ENCODE results near the gene HIVEP3.

HIVEP3 gene

DNA sequence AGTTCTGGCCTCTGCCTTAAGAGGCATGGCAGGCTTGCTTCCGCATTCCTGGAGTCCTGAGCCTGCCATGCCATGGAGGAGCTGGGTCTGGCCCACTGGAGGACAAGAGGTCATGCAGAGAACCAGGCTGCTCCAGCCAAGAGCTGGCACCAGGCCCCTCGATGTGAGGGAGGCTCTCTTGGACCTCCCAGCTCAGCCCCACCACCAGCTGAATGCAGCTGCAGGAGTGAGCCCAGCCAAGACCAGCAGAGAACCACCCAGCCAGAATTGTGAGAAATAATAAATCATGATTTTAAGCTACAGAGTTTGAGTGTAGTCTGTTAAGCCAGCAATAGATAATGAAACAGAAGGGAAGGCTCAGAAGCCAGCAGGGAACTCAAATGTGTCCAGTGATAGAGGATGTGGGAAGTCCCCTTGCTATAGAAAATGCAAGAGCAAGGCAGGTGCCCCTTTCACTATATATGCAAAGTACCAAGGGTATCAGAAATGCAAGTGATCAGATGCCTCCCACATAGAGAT is 118.4 kb downstream of the HIVEP3 start:
- Histone ChIP-seq H3K4me1 (peaks cover 0 to 17% (median 6%) of the 10 kb centered on the region in 4 donors), H3K4me3 (no peak overlapping the region), H3K36me3 (no peaks in the 10 kb centered on the region), H3K27ac (no peak overlapping the region), H3K27me3 (no peaks in the 10 kb centered on the region), H3K9me3 (no peaks in the 10 kb centered on the region)
- intact Hi-C loops (cut with DNase I; ENCODE audit: low total_unique reads), result no loop called here
- no peak for DNase-seq
- TF ChIP-seq, protein P1, sequence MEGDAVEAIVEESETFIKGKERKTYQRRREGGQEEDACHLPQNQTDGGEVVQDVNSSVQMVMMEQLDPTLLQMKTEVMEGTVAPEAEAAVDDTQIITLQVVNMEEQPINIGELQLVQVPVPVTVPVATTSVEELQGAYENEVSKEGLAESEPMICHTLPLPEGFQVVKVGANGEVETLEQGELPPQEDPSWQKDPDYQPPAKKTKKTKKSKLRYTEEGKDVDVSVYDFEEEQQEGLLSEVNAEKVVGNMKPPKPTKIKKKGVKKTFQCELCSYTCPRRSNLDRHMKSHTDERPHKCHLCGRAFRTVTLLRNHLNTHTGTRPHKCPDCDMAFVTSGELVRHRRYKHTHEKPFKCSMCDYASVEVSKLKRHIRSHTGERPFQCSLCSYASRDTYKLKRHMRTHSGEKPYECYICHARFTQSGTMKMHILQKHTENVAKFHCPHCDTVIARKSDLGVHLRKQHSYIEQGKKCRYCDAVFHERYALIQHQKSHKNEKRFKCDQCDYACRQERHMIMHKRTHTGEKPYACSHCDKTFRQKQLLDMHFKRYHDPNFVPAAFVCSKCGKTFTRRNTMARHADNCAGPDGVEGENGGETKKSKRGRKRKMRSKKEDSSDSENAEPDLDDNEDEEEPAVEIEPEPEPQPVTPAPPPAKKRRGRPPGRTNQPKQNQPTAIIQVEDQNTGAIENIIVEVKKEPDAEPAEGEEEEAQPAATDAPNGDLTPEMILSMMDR (IDR thresholded peaks at IDR 0.05), result no peak

DNA sequence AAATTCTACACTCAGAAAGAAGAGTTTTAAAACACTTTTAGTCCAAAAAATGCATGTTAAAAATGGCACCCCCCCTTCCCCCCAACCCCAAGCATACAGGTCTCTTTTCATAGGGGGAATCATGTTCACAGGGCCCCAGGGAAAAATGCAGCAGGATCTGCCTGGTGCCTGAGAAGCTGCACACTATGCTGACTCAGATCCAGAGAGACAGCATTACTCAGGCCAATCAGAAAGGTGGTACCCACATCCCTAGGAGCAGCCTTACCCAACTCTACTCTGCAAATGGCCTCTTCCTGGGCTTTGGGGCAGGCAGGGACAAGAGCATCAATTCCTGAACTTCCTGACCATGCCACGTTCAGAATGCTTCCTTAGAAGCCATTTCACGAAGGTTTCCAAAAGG is 119.0 kb downstream of the HIVEP3 start:
- no peak overlapping the region for H3K27ac ChIP-seq
- intact Hi-C loops (cut with DNase I; ENCODE audit: low total_unique reads), result no loop called here
- DNase-seq, result no peak
- TF ChIP-seq, protein P1 (IDR thresholded peaks at IDR 0.05), result no peak
- H3K4me3 ChIP-seq, result no peak overlapping the region
- no peaks in the 10 kb centered on the region for H3K27me3 ChIP-seq
- H3K4me1 ChIP-seq, result peaks cover 0 to 17% (median 6%) of the 10 kb centered on the region in 4 donors
- no peaks in the 10 kb centered on the region for H3K36me3 ChIP-seq
- H3K9me3 ChIP-seq, result no peaks in the 10 kb centered on the region

GRCh38 chr1:41799205-41799604 is 119.5 kb downstream of the HIVEP3 start:
- intact Hi-C loops (cut with DNase I; ENCODE audit: low total_unique reads), result no loop called here
- no peak for DNase-seq
- TF ChIP-seq, protein P1 (IDR thresholded peaks at IDR 0.05), result no peak
- Histone ChIP-seq H3K9me3 (no peaks in the 10 kb centered on the region), H3K36me3 (no peaks in the 10 kb centered on the region), H3K4me3 (no peak overlapping the region), H3K27ac (no peak overlapping the region), H3K27me3 (no peaks in the 10 kb centered on the region), H3K4me1 (peaks cover 0 to 16% (median 6%) of the 10 kb centered on the region in 4 donors)

DNA sequence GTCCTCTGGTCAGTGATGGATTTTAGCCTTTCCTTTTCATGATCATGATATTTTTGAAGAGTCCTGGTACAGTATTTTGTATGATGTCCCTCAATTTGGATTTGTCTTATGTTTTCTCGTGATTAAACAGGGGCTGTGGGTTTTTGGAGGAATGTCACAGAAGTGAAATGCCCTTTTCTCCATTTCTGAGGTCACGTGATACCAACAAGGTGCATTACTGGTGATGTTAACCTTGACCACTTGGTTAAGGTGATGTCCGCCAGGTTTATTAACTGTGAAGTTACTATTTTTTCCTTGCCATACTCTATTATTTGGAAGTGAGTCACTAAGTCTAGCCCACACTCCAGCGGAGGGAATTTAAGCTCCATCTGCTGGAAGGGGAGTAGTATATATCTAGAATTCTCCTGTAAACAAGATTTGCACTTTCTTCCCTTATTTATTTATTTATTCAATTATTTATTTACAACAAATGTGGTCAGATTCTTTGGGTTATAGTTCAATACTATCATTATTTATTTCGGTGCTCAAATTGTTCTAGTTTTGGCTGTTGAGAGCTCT is 123.4 kb downstream of the HIVEP3 start:
- H3K36me3 ChIP-seq, result no peaks in the 10 kb centered on the region
- intact Hi-C loops (cut with DNase I; ENCODE audit: low total_unique reads), result no loop called here
- H3K4me1 ChIP-seq, result no peaks in the 10 kb centered on the region
- H3K27ac ChIP-seq, result no peak overlapping the region
- H3K27me3 ChIP-seq, result no peaks in the 10 kb centered on the region
- TF ChIP-seq, protein P1 (IDR thresholded peaks at IDR 0.05), result no peak
- H3K4me3 ChIP-seq, result no peak overlapping the region
- no peak for DNase-seq
- H3K9me3 ChIP-seq, result no peaks in the 10 kb centered on the region

GRCh38 chr1:41794031-41794430 is 124.7 kb downstream of the HIVEP3 start:
- Histone ChIP-seq H3K27ac (no peak overlapping the region), H3K9me3 (no peaks in the 10 kb centered on the region), H3K4me1 (no peaks in the 10 kb centered on the region), H3K36me3 (no peaks in the 10 kb centered on the region), H3K4me3 (no peak overlapping the region), H3K27me3 (no peaks in the 10 kb centered on the region)
- TF ChIP-seq, protein P1 (IDR thresholded peaks at IDR 0.05), result no peak
- DNase-seq, result no peak
- intact Hi-C loops (cut with DNase I; ENCODE audit: low total_unique reads), result no loop called here

GRCh38 chr1:41792485-41792770 is 126.3 kb downstream of the HIVEP3 start:
- H3K36me3 ChIP-seq, result no peaks in the 10 kb centered on the region
- no peaks in the 10 kb centered on the region for H3K4me1 ChIP-seq
- no peaks in the 10 kb centered on the region for H3K9me3 ChIP-seq
- intact Hi-C loops (cut with DNase I; ENCODE audit: low total_unique reads), result no loop called here
- H3K4me3 ChIP-seq, result no peak overlapping the region
- H3K27ac ChIP-seq, result no peak overlapping the region
- no peak for DNase-seq
- TF ChIP-seq, protein P1 (IDR thresholded peaks at IDR 0.05), result no peak
- H3K27me3 ChIP-seq, result no peaks in the 10 kb centered on the region

Measured in tibial artery (tissue), 4 donors.